DND-41 (cell line): ENCODE results near the gene RFPL1.
A peak's percentile ranks its signal among the peaks of the same experiment; 100 is the strongest.

Source experiments
- ATAC-seq: fragments of 200-7000 bp; cut with Tn5 transposase; 3 replicates; pipeline ENCODE4 v1.9.1; 2021; ENCODE audit warnings: low read depth; ENCODE audit not compliant: insufficient read depth
- DNase-seq: peaks from one replicate; pipeline ENCODE4 v3.0.0-alpha.2; 2020
- H2AFZ ChIP-seq: 2 replicates; pipeline ENCODE4 v1.6.0; 2012; ENCODE audit warnings: low read depth, low read length
- H3K27ac ChIP-seq: 2 replicates; pipeline ENCODE4 v1.5.1; 2012; ENCODE audit warnings: low read length, inconsistent platforms
- H3K27me3 ChIP-seq: fragments of 200-600 bp; sonication (generic); 2 replicates; pipeline ENCODE4 v1.6.0; 2012; ENCODE audit warnings: low read length, mild to moderate bottlenecking, inconsistent platforms; ENCODE audit not compliant: insufficient read depth, poor library complexity
- H3K36me3 ChIP-seq: 2 replicates; pipeline ENCODE4 v1.5.1; 2012; ENCODE audit warnings: low read length, inconsistent platforms; ENCODE audit not compliant: insufficient read depth
- H3K4me1 ChIP-seq: 2 replicates; pipeline ENCODE4 v1.5.1; 2012; ENCODE audit warnings: mild to moderate bottlenecking, low read length; ENCODE audit not compliant: insufficient read depth
- H3K4me2 ChIP-seq: 2 replicates; pipeline ENCODE4 v1.6.0; 2012; ENCODE audit warnings: mild to moderate bottlenecking, moderate library complexity, low read length, inconsistent platforms; ENCODE audit not compliant: insufficient read depth
- H3K4me3 ChIP-seq, 2 experiments: fragments of 200-600 bp in 1 of 2; shearing (Covaris generic) in 1 of 2; 2 replicates each; pipeline ENCODE4 v1.5.1; 2012 to 2016; ENCODE audit warnings: inconsistent platforms in 2 of 2, low read length in 2 of 2, mild to moderate bottlenecking in 2 of 2, low read depth in 1 of 2, moderate library complexity in 1 of 2
- H3K79me2 ChIP-seq: 2 replicates; pipeline ENCODE4 v1.6.0; 2012; ENCODE audit warnings: low read length, inconsistent platforms; ENCODE audit not compliant: insufficient read depth
- H3K9ac ChIP-seq: 2 replicates; pipeline ENCODE4 v1.6.0; 2012; ENCODE audit warnings: low read depth, mild to moderate bottlenecking, inconsistent platforms, low read length, moderate library complexity
- H3K9me3 ChIP-seq: 2 replicates; pipeline ENCODE4 v1.5.1; 2012; ENCODE audit warnings: low read length, moderate library complexity, mild to moderate bottlenecking, inconsistent platforms; ENCODE audit not compliant: insufficient read depth, severe bottlenecking
- H4K20me1 ChIP-seq: 2 replicates; pipeline ENCODE4 v1.6.0; 2012; ENCODE audit warnings: low read length; ENCODE audit not compliant: insufficient read depth
- EZH2 ChIP-seq: IDR thresholded peaks from 3 replicates; pipeline ENCODE4 v1.6.1; 2012; ENCODE audit warnings: borderline replicate concordance, low read depth, mild to moderate bottlenecking, moderate library complexity, low read length, inconsistent platforms; ENCODE audit not compliant: severe bottlenecking
- TF ChIP-seq, protein P1 (sequence below): IDR thresholded peaks from 2 replicates; pipeline ENCODE4 v1.5.1; 2012; ENCODE audit warnings: borderline replicate concordance, low read length, moderate library complexity, mild to moderate bottlenecking; ENCODE audit not compliant: poor library complexity, severe bottlenecking; ENCODE audit errors: extremely low read depth

The RFPL1 gene

DNA sequence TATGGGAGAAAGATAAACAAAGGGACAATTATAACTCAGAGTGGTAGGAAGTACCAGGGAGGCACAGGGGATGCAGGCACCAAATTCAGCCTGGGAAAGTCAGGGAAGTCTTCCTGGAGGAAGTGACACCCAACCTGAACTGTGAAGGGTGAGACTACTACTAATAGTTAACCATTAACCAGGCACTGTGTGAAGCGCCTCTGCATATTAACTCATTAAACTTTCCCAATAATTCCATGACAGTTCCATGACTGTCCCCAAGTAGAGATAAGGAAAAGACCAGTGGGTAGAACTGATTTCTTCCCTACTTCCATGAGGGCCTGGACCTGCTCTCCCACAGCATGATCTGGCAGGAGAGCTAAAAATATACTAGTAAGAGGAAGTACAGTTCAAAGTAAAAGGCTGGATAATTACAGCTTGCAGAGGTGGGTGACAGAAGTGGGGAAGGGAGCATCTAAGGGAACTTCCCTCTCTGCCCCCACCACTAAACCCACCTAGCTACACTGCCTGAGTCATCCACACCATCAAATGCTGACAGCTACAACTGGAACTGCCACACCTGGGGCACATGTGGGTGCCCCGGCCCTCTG, 45.3 kb upstream of the RFPL1 start:
- Histone ChIP-seq H3K79me2 (peaks cover 10% of the 10 kb centered on the region), H3K36me3 (no peaks in the 10 kb centered on the region), H2AFZ (no peak overlapping the region), H3K9me3 (no peaks in the 10 kb centered on the region), H3K27ac (no peak overlapping the region), H3K27me3 (no peaks in the 10 kb centered on the region), H3K9ac (no peak overlapping the region), H3K4me3 (no peak overlapping the region), H3K4me2 (no peak overlapping the region), H3K4me1 (peaks cover 12% of the 10 kb centered on the region), H4K20me1 (no peaks in the 10 kb centered on the region)
- ATAC-seq, result no peak
- DNase-seq, result no peak
- TF ChIP-seq EZH2, result no peak
- TF ChIP-seq, protein P1, sequence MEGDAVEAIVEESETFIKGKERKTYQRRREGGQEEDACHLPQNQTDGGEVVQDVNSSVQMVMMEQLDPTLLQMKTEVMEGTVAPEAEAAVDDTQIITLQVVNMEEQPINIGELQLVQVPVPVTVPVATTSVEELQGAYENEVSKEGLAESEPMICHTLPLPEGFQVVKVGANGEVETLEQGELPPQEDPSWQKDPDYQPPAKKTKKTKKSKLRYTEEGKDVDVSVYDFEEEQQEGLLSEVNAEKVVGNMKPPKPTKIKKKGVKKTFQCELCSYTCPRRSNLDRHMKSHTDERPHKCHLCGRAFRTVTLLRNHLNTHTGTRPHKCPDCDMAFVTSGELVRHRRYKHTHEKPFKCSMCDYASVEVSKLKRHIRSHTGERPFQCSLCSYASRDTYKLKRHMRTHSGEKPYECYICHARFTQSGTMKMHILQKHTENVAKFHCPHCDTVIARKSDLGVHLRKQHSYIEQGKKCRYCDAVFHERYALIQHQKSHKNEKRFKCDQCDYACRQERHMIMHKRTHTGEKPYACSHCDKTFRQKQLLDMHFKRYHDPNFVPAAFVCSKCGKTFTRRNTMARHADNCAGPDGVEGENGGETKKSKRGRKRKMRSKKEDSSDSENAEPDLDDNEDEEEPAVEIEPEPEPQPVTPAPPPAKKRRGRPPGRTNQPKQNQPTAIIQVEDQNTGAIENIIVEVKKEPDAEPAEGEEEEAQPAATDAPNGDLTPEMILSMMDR, result no peak

DNA sequence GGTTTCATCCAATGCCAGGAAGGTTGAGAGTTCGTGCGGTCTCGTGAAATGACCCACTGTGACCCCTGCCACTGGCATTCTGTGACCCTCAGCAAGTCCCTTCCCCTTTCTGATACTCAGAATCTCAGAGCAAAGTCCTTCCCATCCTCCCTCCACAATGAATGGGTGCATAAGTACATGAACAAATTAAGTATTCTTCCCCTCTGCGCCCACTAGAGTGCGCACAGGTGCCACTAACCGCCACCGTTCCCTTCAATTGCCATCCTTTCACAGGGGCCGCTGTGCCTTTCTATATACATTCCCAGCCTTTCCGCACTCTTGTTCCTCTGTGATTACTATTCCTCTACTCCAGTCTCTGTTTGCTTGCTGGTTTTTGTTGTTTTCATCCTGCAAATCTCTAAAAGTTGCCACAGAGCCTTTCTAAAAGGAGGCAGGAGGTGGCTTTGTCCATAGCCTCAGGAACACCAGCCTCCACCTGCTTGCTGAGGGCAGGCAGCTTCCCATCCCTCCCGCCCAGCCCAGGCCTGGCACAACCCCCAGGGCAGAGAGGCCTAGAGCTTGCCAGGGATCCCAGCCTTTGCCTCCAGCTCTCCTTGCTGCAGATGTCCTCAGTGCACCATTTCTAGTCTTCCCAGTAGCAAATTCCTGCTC, 43.3 kb upstream of the RFPL1 start:
- Histone ChIP-seq H3K27ac (no peak overlapping the region), H2AFZ (peak overlapping the region; percentile 42; the same call in 1 of the 2 replicates), H3K79me2 (no peaks in the 10 kb centered on the region), H3K27me3 (no peaks in the 10 kb centered on the region), H3K9me3 (no peaks in the 10 kb centered on the region), H3K4me1 (no peaks in the 10 kb centered on the region), H3K36me3 (no peaks in the 10 kb centered on the region), H4K20me1 (no peaks in the 10 kb centered on the region), H3K4me3 (no peak overlapping the region), H3K4me2 (no peak overlapping the region), H3K9ac (no peak overlapping the region)
- no peak for TF ChIP-seq EZH2
- TF ChIP-seq, protein P1, result peak; percentile 94
- DNase-seq (peak; percentile 74), ATAC-seq (peak; percentile 98)

GRCh38 chr22:29396126-29396525, 42.3 kb upstream of the RFPL1 start:
- no peaks in the 10 kb centered on the region for H3K79me2 ChIP-seq
- H4K20me1 ChIP-seq, result no peaks in the 10 kb centered on the region
- H2AFZ ChIP-seq, result no peak overlapping the region
- H3K9me3 ChIP-seq, result no peaks in the 10 kb centered on the region
- ATAC-seq, result no peak
- H3K27me3 ChIP-seq, result no peaks in the 10 kb centered on the region
- no peak overlapping the region for H3K4me3 ChIP-seq
- no peak overlapping the region for H3K9ac ChIP-seq
- no peak for DNase-seq
- H3K27ac ChIP-seq, result no peak overlapping the region
- H3K4me2 ChIP-seq, result no peak overlapping the region
- no peak for TF ChIP-seq EZH2
- TF ChIP-seq, protein P1, result no peak
- H3K4me1 ChIP-seq, result no peaks in the 10 kb centered on the region
- no peaks in the 10 kb centered on the region for H3K36me3 ChIP-seq
